GM06990 (cell line): Measurements from ENCODE around the gene KCTD3.

Source experiments
- DNase-seq: peaks from one replicate; pipeline ENCODE4 v3.0.0-alpha.2; 2011; ENCODE audit not compliant: insufficient read length; ENCODE audit errors: extremely low read depth
- H3K27me3 ChIP-seq: replicated peaks from 2 replicates; pipeline ENCODE4 v1.6.0; 2011; ENCODE audit warnings: low read length; ENCODE audit not compliant: control insufficient read depth, insufficient read depth
- H3K36me3 ChIP-seq: 2 replicates; pipeline ENCODE4 v1.5.1; 2011; ENCODE audit warnings: low read length; ENCODE audit not compliant: control insufficient read depth, insufficient read depth
- H3K4me3 ChIP-seq: replicated peaks from 2 replicates; pipeline ENCODE4 v1.5.1; 2011; ENCODE audit warnings: low read depth, mild to moderate bottlenecking, control low read depth, low read length
- CTCF ChIP-seq: IDR thresholded peaks from 2 replicates; pipeline ENCODE4 v1.5.1; 2011; ENCODE audit warnings: low read length, control low read depth, mild to moderate bottlenecking, inconsistent platforms; ENCODE audit not compliant: insufficient read depth, poor library complexity, severe bottlenecking

The KCTD3 gene

DNA sequence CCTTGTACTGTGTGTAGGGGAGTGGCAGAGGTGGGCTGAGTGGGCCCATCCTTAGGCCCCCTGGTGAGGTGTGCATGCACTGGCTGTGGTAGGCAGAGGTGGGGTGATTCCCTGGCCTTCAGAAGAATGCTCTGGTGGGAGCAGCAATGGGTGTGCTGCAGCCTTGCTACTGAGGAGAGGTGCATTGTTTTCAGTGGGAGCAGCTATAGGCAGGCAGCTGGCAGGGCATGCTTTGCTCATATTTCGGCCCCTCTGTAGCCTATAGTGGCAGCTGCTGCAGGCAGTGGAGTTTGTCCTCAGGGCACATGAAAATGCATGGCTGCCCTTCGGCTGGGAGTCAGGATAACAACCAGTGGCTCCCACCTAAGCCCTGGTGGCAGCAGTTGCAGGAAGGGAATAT, 10.1 kb upstream of the KCTD3 start:
- no peak for DNase-seq
- no peaks in the 10 kb centered on the region for H3K27me3 ChIP-seq
- H3K36me3 ChIP-seq: no peaks in the 10 kb centered on the region
- H3K4me3 ChIP-seq: no peak overlapping the region
- TF ChIP-seq CTCF: no peak

GRCh38 chr1:215557504-215557903, 9.6 kb upstream of the KCTD3 start:
- Histone ChIP-seq H3K36me3 (no peaks in the 10 kb centered on the region), H3K4me3 (no peak overlapping the region), H3K27me3 (no peaks in the 10 kb centered on the region)
- DNase-seq: no peak
- no peak for TF ChIP-seq CTCF

GRCh38 chr1:215557992-215558626, 9.0 kb upstream of the KCTD3 start:
- Histone ChIP-seq H3K27me3 (no peaks in the 10 kb centered on the region), H3K4me3 (no peak overlapping the region), H3K36me3 (no peaks in the 10 kb centered on the region)
- TF ChIP-seq CTCF: no peak
- no peak for DNase-seq

DNA sequence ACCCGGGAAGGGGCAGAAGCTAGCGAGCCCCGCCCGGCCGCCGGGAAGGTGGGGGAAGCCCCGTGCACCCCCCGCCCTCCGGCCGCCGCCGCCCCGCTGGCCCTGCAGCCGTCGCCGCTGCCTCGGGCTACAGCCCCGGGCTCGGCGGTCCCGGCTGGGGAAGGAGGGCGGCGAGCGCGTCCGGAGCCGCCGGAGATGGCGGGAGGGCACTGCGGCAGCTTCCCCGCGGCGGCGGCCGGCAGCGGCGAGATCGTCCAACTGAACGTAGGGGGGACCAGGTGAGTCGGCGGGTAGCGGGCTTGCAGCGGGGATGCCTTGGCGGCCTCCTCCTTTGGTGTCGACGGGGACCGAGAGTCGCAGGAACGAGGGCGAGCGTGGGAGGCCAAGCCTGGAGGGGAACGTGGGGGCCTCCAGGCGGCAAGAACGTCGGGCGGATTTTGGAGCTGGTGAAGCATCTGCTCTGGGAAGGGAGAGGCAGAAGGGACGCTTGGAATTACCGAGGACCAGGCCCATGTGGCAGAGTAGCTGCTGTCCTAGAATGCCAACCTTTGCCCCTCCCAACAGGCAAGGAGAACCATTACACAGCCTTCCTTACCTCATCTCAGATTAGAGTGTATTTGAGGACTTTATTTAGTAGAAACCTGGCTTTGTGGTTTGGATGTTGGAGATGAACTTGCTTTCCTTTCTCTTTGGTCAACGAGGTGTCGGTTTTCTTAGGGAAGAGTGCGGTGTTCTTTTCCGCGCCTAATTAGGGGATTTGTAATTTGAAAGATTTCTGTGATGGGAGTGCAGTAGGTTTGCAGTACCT, 591 bp downstream of the KCTD3 start:
- DNase-seq: peak; percentile 78
- H3K36me3 ChIP-seq: no peaks in the 10 kb centered on the region
- H3K4me3 ChIP-seq: peak overlapping the region; percentile 88
- peak; percentile 12 for TF ChIP-seq CTCF
- no peaks in the 10 kb centered on the region for H3K27me3 ChIP-seq

DNA sequence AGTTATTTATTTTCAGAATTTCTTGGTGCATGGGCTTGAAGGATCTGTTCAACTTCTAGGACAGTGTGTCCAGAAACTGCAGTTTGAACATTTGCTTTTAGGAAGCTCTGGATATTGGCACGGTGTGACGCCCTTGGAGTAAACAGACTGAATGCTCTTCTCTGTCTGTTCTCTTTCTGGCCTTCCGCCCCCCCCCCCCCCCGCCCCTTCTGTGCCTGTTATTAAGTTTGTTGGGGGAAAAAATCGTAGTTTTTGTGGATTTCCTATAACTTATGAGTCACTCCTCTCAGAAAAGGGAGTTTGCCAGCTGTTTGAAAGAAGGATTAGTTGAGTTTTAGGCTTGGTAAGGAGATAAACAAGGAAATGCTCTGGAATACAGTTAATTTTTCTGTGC, 1.2 kb downstream of the KCTD3 start:
- Histone ChIP-seq H3K4me3 (peak overlapping the region; percentile 88), H3K27me3 (no peaks in the 10 kb centered on the region), H3K36me3 (no peaks in the 10 kb centered on the region)
- TF ChIP-seq CTCF: no peak
- no peak for DNase-seq
